Activated T-cell treated with anti-CD3 and anti-CD28 coated beads, Interleukin-2, amount 50 U/mL, for 4 hours (primary cell): ENCODE measurements around the gene TANGO6. TPM values are rescaled to one million over a fixed set of nuclear protein-coding genes. Genes with fewer than 3 reads are reported as not detected.
"Not testable (repeated sequence)": the region's sequence is repeated elsewhere in the genome, so short reads cannot be mapped to it uniquely, and the experiment has no call there.

Source experiments
- ATAC-seq, 2 donors: fragments of 200-7000 bp; cut with Tn5 transposase; one replicate each; pipeline ENCODE4 v1.10.0; 2021
- DNase-seq: peaks from one replicate; pipeline ENCODE4 v3.0.0-alpha.2; 2020
- H3K27me3 Mint-ChIP-seq: one replicate; pipeline ENCODE4 v1.8.0; 2021; ENCODE audit warnings: low read depth, mixed read lengths
- H3K36me3 Mint-ChIP-seq: one replicate; pipeline ENCODE4 v1.8.0; 2022; ENCODE audit warnings: mixed read lengths; ENCODE audit not compliant: insufficient read depth
- H3K4me1 Mint-ChIP-seq: one replicate; pipeline ENCODE4 v1.8.0; 2021; ENCODE audit warnings: low read depth, mixed read lengths
- H3K4me3 Mint-ChIP-seq: one replicate; pipeline ENCODE4 v1.8.0; 2021; ENCODE audit warnings: mild to moderate bottlenecking, moderate library complexity, mixed read lengths
- H3K9me3 Mint-ChIP-seq: one replicate; pipeline ENCODE4 v1.8.0; 2021; ENCODE audit warnings: mixed read lengths
- total RNA-seq, 3 donors: library from RNA; stranded (reverse); gene quantifications; one replicate each; pipeline ENCODE4 v1.2.1, GENCODE V29; 2021

The TANGO6 gene
- total RNA-seq, 3 donors from 2014 or later = 29.6 to 37.7 (median 33.4) TPM

DNA sequence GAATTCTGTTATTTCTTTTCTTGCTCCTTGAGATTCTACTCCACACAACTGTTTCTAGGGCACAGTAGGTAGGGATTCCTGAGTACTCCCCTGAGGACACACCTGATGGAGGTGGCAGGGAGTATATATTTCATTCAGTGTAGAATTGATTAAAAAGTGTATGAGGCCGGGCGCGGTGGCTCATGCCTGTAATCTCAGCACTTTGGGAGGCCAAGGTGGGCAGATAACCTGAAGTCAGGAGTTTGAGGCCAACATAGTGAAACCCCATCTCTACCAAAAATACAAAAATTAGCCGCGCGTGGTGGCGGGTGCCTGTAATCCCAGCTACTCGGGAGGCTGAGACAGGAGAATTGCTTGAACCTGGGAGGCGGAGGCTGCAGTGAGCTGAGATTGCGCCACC, 283.5 kb downstream of the TANGO6 start:
- not testable (repeated sequence) for ATAC-seq, H3K27me3 Mint-ChIP-seq
- H3K4me1 Mint-ChIP-seq = peaks cover 38% of the 10 kb centered on the region

GRCh38 chr16:69127966-69128510, 284.7 kb downstream of the TANGO6 start:
- no peak for ATAC-seq
- no peaks in the 10 kb centered on the region for H3K9me3 Mint-ChIP-seq
- H3K4me3 Mint-ChIP-seq = no peak overlapping the region
- H3K4me1 Mint-ChIP-seq = peaks cover 38% of the 10 kb centered on the region
- H3K36me3 Mint-ChIP-seq = peaks cover 7% of the 10 kb centered on the region
- DNase-seq = no peak
- H3K27me3 Mint-ChIP-seq = no peaks in the 10 kb centered on the region

More for the DNA sequence above, 283.5 kb downstream of the TANGO6 start:
- H3K36me3 Mint-ChIP-seq, H3K4me3 Mint-ChIP-seq, H3K9me3 Mint-ChIP-seq, DNase-seq: not testable (repeated sequence)

- no peaks in the 10 kb centered on the region for H3K9me3 Mint-ChIP-seq
- peaks cover 54% of the 10 kb centered on the region for H3K4me1 Mint-ChIP-seq
- peaks cover 14% of the 10 kb centered on the region for H3K36me3 Mint-ChIP-seq
- H3K27me3 Mint-ChIP-seq = no peaks in the 10 kb centered on the region
- peak overlapping the region; percentile 96 for H3K4me3 Mint-ChIP-seq
- no peak for ATAC-seq
- no peak for DNase-seq
Observed at GRCh38 chr16:69130461-69130860, 287.1 kb downstream of the TANGO6 start.

- Mint-ChIP-seq H3K27me3 (no peaks in the 10 kb centered on the region), H3K4me1 (peaks cover 51% of the 10 kb centered on the region), H3K9me3 (no peaks in the 10 kb centered on the region), H3K36me3 (peaks cover 14% of the 10 kb centered on the region), H3K4me3 (peak overlapping the region; percentile 96)
- no peak for DNase-seq
- ATAC-seq = no peak
Observed at GRCh38 chr16:69131167-69131838, 288.0 kb downstream of the TANGO6 start.

DNA sequence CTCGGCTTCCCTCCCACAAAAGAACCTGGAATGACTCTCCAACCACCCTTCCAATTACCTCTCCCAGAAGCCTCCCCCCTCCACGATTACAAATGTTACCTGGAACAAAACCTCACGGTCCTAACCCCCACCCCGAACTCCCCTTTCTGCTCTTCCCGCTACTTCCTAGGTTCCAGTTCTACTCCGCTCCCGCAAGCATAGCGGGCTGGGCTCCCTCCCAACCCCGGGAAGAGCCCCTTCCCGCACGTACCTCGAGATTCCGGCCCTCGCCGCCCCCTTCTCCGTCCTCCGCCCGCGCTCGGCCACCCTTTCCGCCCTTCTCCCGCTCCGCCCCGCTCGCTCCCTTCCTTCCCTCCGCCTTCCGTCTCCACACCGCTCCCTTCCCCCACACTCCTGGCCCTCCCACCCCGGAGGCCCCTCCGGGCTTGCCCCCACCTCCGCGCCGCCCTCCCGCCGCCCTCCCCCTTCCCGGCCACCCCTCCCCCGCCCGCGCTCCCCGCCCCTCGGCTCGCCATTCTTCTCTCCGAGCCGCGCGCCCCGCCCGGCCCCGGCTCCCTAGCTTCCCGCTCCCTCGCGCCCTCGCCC, 288.6 kb downstream of the TANGO6 start:
- H3K4me3 Mint-ChIP-seq = peak overlapping the region; percentile 96
- ATAC-seq (peak; percentile 53 to 59), DNase-seq (peak; percentile 72)
- no peaks in the 10 kb centered on the region for H3K9me3 Mint-ChIP-seq
- no peaks in the 10 kb centered on the region for H3K27me3 Mint-ChIP-seq
- peaks cover 54% of the 10 kb centered on the region for H3K4me1 Mint-ChIP-seq
- peaks cover 14% of the 10 kb centered on the region for H3K36me3 Mint-ChIP-seq

DNA sequence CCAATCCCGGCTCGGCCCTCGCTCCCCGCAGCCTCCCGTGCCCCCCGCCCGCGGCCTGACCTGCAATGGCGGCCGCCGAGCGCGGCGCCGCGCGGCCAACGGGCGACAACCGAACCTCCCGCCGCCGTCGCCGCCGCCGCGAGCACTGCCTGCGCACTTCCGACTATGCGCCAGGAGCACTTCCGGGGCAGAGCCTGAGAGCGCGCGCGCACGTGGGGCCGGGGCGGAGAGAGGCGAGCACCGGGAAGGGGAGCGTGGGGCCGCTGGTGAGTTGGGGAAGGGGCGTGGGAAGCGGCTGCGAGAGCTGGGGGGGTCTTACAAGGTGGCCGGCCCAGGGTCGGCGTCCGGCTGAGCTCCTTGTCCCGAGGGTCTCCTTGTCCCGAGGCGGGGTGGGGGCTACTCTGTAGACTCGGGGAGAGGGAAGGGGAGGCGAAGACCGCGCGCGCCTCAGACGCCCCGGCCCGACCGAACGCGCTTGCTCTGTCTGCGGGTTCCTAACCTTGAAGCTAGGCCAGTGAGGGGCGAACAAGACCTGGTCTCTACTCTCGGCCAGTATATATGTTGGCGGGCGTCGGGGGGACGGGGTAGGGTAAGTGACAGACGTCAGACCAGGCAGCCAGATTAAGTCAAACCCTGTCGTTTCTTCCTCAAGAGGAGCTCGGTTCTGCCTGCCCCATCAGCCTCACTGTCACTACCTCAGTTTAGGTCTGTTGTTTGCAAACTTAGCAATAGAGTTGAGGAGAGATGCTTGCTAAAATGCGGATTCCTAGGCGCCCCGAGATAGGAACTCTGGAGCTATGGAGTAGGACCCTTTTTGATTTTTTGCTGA, 289.3 kb downstream of the TANGO6 start, which contains the start of the genes CHTF8 and UTP4:
CHTF8 (minus strand) TSS at position 165 of the 829 bp plus-strand sequence. CDS start 11,130 bp downstream, outside the sequence.
UTP4 (plus strand) TSS at position 226 of the 829 bp plus-strand sequence. CDS start 811 bp downstream, outside the sequence.
- Mint-ChIP-seq H3K4me3 (peak within 1 kb of the TSS; percentile 96), H3K4me1 (peaks cover 50% of the 10 kb centered on the region), H3K9me3 (no peaks in the 10 kb centered on the region), H3K36me3 (peaks cover 15% of the 10 kb centered on the region), H3K27me3 (no peaks in the 10 kb centered on the region)
- ATAC-seq (peak; percentile 96), DNase-seq (peak; percentile 84)

- Mint-ChIP-seq H3K4me3 (peak overlapping the region; percentile 96), H3K4me1 (peaks cover 48% of the 10 kb centered on the region), H3K36me3 (peaks cover 18% of the 10 kb centered on the region), H3K27me3 (no peaks in the 10 kb centered on the region), H3K9me3 (no peaks in the 10 kb centered on the region)
- ATAC-seq (no peak), DNase-seq (no peak)
Observed at GRCh38 chr16:69133373-69133954, 290.1 kb downstream of the TANGO6 start.

Other genes starting within 250 kb of the TANGO6 start
- under 1 TPM; 0.22 to 0.48 (median 0.34) TPM for gene CDH3, start 198.2 kb upstream of the TANGO6 start, total RNA-seq
- gene CDH1, start 106.2 kb upstream of the TANGO6 start, total RNA-seq = 1 to 10 TPM in 2 of 3 donors, under 1 TPM in 1; 0.71 to 1.8 (median 1.3) TPM